GM18520 (cell line): ENCODE measurements around the gene NCAPH2.

Experiments
- ATAC-seq: cut with Tn5 transposase; IDR thresholded peaks from one replicate; pipeline ENCODE4 v1.9.1; 2021; ENCODE audit not compliant: unreplicated experiment

NCAPH2 gene

DNA sequence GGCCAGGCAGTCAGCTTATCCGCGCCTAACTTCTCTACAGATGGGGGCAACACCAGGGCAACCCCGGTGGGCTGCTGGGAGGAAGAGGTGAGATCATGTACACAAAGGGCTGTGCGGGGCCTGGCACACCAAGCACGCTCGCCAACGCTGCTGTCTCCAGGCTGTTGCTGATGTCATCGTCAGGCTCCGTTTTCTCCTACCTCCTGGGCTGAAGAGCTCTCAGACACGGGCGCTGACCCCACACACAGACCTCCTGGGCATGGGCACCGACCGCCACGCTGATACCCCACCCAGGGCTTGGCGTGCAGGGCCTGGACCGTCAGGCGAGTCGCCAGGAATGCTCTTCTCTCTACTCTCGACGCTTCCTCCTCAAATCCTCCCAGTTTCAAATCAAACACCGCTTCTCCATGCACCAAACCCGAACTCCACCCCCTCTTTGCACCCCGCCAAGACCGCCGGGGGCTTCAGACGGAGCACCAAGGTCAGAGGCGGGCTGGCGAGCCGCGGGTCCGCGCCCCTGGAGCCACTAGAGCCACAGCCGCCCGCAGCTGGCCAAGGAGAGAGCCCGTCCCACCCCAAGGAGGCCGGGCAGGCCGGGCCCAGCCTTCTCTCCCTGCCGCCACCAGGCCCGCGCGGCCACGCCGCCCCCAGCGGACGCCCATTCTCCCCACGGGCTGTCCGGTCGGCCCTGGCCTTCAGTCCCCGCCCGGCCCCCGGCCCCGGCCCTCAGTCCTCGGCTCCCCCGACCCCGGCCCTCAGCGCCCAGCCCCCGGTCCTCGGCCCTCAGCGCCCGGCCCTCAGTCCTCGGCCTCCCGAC, 34.0 kb upstream of the NCAPH2 start:
- ATAC-seq, result no peak

DNA sequence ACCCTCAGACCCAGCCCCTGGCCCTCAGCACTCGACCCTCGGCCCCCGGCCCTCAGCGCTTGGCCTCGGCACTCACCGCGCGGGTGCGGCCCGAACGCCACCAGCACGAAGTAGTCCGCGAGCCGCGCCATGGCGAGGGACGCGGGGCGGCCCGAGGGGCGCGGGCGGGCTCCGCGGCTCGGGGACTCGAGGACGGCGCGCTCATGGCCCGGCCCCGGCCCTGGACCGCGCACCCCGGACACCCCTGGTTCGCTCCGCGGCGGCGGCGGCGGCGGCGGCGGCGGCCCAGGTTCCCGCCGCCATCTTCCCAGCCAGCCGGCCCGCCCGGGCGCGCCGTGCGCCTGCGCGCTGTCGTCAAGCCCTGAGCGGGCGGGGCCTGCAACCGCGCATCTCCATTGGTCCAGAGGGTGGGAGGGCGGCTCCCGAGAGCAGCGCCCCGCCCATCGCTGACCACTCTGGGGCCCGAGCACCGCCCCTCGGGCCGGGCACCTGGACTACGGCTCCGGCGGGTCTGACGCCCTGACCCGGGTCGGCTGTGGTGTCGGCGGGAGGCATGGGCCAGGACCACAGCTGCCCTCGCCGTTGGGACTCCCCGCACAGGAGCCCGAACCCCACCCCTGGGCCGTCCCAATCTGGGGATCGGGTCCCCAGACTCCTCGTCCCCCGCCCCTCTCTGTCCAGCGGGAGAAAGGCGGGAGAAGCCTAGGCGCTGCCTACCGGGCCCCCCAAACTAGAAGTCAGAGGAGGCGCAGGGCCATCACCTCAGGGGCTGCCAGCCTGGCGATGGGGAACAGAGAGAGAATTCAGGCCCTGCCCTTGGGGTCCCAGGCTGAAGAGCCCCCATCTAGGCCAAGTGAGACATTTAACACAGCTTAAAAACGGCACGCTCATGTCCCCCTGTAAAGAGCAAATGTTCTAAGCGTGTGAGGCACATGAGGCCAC, 33.0 kb upstream of the NCAPH2 start, which contains the start of gene SBF1:
TSS of gene SBF1 (minus strand) at position 326 of the 942 bp plus-strand sequence. CDS start at position 131, 195 bp downstream.
- ATAC-seq, result peak; percentile 75

DNA sequence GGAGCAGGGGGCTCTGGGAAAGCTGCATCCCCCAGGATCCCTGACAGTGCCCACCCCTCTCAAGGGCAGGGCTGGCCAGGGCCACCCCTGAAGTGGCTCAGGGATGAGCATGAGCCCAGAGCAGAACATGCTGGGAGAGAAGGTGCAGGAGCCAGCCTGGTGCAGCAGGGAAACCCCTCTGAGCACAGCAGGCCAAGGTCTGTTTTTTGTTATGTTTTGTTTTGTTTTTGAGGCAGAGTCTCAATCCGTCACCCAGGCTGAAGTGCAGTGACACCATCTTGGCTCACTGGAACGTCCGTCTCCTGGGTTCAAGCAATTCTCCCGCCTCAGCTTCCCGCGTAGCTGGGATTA, 32.4 kb upstream of the NCAPH2 start:
- ATAC-seq, result no peak

- ATAC-seq, result no peak
These were observed 31.2 kb upstream of the NCAPH2 start for GRCh38 chr22:50476868-50477267.

- no peak for ATAC-seq
These were observed 30.1 kb upstream of the NCAPH2 start for GRCh38 chr22:50477923-50478322.

DNA sequence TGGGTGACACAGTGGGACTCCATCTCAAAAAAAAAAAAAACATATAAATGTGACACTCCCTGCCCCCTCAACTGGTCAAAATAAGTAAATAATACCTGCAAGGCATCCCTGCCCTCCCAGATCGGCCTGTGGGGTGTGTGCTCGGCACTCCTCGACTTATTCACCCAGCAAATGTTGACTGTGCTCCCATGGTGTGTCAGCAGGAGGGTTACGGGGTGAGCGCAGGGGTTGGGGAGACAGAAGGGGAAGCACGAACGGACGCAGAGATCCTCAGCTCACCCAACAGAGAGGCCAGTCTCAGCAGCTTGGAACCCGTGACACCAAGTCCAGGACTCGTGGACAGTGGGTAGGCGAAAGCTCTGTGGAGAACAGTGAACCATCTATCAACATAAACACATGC, 28.3 kb upstream of the NCAPH2 start:
- no peak for ATAC-seq

GRCh38 chr22:50481045-50481439, 27.0 kb upstream of the NCAPH2 start:
- ATAC-seq, result no peak

GRCh38 chr22:50481440-50482106, 26.5 kb upstream of the NCAPH2 start, which contains the start of gene ADM2:
ADM2 (plus strand) TSS chr22:50481543; CDS start chr22:50481848, 305 bp downstream.
- no peak for ATAC-seq

GRCh38 chr22:50482107-50483074, 25.6 kb upstream of the NCAPH2 start:
- no peak for ATAC-seq

- no peak for ATAC-seq
These were observed 24.9 kb upstream of the NCAPH2 start for GRCh38 chr22:50483106-50483505.

- ATAC-seq, result no peak
These were observed 24.5 kb upstream of the NCAPH2 start for GRCh38 chr22:50483556-50483955.

DNA sequence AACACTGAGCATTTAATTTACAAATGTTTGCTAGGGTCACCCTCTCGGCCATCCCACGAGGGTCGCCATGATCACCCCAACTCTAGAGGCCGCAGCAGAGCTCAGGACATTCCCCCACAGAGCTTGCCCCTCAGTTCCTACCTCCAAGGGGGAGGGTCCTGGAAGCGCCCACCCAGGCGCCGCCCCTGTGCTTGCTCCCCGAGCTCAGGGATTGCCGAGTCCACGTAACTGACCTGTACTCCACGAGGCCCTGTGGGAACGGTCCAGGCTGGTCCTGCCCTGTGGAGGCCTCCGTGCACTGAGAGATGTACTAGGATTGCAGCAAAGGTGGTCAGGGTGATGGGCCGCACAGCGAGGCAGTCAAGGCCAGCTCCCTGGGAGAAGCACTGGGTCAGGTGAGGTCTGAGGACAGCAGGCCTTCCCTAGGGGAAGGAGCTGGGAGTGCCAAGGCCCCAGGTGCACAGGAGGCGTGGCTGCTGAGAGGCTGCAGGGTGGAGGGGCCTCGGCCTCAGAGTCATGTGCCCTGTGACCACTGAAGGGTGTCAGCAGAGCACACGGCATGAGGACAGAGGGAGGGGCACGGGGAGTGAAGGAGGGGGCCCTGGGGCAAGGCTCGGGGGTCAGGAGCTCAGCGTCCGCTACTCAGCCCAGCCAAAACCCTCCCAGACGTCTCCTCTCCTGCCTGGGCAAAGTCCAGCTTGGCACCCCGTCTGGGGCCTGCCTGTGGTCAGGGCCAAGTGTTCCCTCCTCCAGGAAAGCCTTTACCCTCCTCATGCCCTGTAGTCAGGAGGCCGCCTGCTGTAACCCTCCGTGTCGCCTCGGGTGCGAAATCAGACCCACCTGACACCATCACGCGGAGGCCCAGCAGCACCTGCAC, 23.8 kb upstream of the NCAPH2 start:
- ATAC-seq, result no peak

DNA sequence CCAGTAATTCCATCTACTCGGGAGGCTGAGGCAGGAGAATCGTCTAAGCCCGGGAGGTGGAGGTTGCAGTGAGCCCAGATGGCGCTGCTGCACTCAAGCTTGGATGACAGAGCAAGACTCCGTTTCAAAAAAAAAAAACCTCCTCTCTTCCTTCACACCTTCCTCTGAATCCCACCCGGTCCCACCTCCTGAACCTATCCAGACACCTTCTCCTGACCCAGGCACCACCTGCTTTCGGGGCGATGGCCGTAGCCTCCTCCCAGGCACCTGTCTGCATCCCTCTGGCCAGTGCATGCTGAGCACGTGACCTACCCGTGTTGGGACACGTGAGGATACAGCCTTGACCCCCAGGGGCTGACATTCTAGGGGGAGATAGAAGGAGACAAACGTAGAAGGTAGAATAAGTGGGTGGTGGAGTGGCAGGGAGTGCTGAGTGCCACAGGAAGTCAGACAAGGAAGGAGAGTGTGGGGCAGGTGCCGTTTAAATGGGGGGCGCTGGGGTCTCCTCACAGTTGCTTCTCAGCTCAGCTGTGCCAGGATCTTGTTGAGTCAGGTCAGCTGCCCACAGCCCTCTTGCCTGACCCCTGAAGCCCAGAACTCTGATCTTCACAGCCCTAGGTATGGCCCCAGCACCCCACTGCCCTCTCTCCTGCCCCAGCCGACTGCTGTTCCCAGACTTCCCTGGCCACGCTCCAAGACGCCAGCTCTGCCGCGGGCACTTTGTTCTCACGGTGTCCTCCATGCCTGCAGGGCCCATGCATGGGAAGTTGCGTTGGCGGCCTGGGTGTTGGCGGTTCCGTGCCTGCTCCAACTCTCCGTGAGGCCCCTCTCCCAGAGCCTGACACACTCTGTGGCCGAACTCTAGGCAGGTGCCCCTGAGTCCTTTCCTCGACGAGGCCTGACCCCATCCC, 22.5 kb upstream of the NCAPH2 start:
- ATAC-seq, result no peak

DNA sequence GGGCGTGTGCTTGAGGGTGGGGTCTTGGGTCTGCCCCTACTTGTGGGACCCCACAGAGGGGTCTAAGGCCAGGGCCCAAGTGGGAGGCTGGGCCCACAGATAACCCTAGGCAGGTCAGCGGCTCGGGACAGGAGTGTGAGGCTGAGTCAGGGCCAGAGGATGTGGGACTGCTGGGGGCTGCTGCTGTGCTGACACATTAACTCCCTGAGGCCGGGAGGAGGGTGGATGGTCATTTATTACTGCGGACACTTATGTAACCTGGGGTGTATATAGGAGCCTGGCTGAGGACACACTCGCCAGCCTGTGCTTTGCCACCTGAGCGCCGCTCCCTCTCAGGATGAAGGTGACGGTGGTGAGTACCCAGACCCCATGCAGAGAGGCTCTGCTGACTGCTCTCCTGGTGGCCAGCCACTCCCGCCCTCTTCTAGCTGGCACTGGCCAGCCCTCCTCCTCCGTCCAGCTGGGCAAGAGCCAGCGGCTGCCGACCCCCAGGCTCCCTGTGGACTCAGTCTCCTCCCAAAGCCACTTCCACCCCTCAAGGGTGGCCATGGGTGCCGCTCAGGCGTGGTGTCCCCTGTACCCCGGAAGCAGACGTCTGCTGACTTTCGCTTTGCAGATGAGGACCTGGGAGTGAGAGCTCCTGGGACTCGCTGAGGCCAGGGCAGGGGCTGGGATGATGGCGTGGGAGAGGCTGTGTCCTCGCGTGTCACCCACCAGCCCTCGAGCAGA, 21.3 kb upstream of the NCAPH2 start, which contains the start of gene MIOX:
TSS of gene MIOX (plus strand) at position 299 of the 729 bp plus-strand sequence. CDS start at position 338, 39 bp downstream.
- ATAC-seq, result no peak

- no peak for ATAC-seq
These were observed 20.6 kb upstream of the NCAPH2 start for GRCh38 chr22:50487290-50488005.

- ATAC-seq, result no peak
These were observed 19.9 kb upstream of the NCAPH2 start for GRCh38 chr22:50488006-50488677.
